Stimulated activated CD4-positive, alpha-beta T cell treated with anti-CD3 and anti-CD28 coated beads, Interleukin-2, amount 100 ng/mL, for 4 hours (primary cell): ENCODE data around the gene RNH1.

Experiments
- DNase-seq: peaks from one replicate; pipeline ENCODE4 v3.0.0-alpha.2; 2020; ENCODE audit warnings: low read depth

Gene RNH1

DNA sequence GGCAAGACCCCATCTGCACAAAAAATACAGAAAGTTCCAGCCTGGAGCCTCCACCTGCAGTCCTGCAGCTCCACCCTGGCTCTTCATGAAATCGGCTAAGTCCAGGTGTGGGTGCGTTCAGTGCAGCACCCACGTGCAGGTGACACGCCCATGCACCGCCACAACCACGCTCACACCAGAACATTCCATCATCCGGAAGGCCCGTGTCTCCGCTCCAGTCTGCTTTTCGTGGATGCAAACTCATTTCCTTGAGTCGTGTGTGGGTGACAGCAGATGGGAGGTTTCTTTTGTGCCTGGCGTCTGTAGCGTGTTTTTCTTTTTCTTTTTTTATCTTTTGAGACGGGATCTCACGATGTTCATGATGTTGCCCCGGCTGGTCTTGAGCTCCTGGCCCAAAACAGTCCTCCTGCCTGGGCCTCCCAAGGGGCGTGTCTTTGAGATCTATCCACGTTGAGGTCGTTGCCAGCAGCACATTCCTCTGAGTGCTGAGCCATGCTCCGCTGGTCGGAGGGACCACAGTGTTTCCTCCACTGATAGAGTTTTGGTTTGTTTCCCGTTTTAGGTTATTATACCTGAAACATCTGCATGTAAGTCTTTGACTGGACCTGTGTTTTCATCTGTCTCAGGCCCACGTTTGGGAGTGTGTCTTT, 49.8 kb downstream of the RNH1 start:
- DNase-seq: no peak

DNA sequence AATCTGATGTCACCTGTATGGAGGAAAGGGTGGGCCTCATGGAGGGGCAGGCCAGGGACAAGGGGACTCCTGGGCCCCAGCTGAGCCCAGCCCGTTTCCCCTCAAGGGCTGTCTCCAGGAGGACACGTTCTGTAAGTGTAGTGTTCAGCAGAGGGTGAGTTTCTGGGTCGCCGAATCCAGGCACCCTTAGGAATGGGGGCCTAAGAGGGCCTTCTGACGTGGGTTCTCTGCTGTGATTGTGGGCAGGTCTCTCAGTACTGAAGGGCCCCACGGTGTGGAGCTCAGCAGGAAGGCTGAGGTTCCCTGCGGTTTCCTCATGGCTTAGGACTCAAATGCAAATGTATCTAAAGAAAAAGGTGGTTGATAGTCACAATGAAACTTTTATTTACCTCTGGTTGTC, 50.5 kb downstream of the RNH1 start:
- no peak for DNase-seq

DNA sequence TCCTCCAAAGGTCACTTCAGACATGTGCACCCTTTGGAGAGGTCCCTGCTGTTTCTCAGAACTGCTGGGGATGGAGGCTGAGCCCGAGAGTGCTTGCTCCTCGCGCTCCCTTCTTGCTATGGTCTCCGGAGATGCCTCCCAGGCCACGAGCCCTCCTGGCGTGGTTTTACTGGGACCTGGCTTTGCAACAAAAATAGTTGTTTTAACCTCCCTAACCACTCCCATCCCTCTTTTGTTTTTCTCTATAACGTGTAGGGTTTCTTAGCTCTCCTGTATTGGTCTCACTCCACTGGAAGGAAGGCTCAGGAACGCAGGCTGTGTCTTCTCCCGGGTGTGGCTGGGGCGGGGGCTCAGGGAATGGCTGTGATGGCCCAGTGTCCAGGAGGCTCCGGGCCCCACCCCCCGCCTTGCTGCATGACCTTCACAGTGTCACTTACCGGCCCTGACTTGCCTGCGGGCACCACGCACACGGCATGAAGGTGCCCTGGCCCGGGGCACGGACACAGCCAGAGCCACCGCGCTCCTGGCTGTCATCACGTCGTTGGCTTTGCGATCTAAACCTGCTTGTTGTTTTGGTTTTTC, 51.4 kb downstream of the RNH1 start:
- no peak for DNase-seq

GRCh38 chr11:454801-455565, 52.1 kb downstream of the RNH1 start:
- no peak for DNase-seq

DNA sequence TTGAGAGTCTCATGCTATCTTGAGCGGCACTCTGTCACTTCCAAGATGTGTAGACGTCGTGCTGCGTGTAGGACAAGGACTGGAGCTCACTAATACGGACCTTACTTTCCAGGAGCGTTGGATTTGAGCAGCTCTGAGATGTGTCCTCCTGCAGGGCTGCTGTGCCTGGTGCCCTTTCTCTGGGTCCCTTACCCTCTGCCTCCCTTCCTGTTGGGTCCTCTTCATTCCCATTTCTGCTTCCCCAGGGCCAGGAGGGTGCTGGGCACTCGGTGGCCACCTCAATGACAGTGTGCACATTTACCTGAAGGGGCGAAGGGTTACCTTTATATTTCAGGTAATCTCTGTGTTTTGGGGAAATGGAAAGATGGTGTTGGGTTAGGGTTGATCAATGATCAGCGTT, 53.0 kb downstream of the RNH1 start:
- DNase-seq: no peak

- no peak for DNase-seq
Observed at GRCh38 chr11:453564-453963, 53.5 kb downstream of the RNH1 start.

DNA sequence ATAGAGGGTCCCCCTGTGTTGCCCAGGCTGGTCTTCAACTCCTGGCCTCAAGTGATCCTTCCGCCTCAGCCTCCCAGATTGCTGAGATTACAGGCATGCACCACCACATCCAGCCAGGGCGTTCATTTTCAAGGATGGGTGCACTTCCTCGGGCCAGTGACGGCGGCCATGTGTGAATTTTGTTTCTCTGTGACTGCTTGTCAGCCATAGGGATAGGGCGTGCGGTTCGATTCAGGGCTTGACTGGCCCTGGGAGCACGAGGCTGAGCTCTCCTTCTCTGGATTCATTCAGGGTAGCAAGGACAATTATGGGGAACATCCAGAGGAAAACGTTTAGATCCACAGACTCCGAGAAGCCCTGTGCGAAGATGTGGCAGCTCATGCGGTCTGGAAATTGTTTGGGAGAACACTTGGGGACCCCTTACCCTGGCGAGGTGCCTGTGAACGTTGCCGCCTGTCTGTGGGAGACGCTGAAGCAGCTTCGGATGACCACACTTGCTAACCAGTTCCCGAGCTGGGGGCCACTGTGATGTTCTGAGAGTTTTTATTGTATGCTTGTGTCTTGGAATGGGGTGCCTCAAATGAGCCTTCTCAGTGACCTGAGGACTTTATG, 54.0 kb downstream of the RNH1 start:
- DNase-seq: no peak

DNA sequence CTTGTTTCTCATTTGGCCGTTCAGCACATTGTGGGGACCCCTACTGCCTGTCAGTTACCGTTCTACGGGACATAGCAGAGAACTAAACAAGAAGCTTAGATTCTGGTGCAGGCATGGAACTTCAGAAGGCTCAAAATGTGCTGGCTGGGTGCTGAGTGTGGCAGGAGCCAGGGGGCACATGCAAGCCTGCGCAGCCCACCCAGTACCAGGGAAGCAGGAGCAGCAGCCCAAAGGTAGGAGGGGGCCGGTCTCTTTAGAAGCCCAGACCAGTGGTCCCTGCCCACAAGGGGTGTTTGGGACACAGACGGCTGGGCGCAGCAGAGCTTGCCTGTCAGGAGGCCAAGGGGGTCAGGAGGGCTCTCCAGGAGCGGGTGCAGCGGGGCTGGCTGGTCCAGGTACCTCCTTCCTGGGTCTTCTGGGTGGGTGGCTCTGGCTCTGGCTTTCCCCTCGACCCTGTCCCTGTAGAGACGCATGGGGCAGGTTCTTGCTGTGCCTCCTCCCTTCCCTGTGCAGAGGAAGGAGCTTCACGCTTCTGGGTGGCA, 54.8 kb downstream of the RNH1 start:
- no peak for DNase-seq

DNA sequence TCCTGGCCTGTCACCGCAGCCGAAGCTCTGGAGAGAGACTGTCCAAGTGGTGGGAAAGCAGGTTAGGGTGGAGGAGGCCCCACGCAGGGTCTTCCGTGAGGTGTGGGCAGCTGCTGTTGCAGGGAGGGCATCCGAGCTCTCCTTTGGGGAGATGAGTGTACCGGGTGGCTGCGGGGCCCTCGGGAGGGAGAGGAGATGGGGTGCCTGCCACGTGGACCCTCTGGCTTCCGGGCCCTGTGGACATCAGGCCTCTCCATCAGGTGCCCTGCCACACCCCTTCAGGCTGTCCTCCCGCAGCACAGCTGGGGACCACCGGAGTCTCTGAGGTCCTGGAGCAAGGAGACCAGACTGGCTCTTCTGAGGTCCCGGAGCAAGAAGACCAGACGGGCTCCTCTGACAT, 55.3 kb downstream of the RNH1 start:
- no peak for DNase-seq

DNA sequence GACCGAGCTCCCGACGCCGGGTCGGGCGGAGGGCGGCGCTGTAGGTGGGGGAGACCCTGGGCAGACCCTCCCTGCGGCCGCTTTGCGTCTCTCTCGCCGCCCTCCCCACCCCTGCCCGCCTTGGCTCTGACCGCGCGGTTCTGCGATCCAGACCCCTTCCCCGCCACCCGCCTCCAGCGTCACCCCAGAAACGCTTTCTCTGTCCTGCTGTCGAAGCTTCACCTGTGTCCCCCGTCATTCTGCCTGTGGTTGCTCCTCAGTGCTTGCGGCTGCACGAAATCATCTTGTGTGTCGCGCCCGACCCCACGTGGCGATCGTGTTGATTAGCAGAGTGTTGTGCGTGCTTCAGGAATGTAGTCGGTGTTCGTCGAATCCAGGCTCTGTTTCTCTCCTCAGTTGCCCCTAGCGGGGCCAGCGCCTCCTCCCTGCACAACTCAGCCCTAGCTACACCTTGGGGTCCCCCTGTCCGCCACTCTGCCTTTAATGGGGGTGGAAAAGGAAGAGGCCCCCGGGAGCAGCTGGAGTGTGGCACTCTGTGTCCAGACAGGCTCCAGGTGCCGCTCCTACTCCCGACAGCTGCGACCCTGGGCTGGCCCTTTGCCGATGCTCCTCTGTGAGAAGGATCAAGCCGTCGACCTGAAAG, 56.1 kb downstream of the RNH1 start:
- peak; percentile 77 for DNase-seq

DNA sequence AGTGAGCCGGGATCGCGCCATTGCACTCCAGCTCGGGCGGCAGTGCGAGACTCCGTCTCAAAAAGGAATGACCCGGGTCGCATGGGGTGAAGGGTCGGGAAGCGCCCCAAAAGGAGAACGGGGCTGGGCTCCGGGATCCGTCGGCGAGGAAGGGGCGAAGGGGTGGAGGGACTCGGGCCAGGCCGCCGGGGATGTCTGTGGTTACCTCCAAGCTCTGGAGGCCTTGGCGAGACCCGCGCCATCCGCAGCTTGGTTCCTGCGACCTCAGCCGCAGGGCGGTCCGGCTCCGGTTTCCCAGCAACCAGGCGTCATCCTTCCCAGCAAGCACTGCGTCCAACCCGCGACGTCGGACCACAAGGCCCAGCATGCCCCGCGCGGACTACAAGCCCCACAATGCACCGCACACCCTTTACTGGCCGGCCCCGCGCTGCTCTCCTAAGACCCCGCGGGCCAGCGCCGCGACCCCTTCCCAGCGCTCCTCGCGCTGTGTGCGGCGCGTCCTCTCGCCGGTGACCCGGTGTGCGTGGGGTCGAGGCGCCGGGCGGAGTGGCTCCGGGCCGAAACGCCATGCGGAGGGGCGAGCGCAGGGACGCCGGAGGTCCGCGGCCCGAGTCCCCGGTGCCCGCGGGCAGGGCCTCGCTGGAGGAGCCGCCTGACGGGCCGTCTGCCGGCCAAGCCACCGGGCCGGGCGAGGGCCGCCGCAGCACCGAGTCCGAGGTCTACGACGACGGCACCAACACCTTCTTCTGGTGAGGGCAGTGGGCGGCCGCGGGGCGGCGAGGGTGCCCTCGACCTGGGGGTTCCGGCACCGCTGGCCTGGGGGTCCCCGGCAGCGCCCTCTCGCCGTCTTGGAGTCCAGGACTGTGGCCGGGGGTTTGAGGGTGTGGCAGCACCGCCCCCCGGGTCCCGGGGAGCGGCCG, 56.9 kb downstream of the RNH1 start, which contains the start of gene PTDSS2:
PTDSS2 (plus strand) TSS at position 391 of the 920 bp plus-strand sequence; CDS start at position 568, 177 bp downstream.
- DNase-seq: peak; percentile 91

- peak; percentile 93 for DNase-seq
Observed at GRCh38 chr11:447923-448731, 58.9 kb downstream of the RNH1 start.

DNA sequence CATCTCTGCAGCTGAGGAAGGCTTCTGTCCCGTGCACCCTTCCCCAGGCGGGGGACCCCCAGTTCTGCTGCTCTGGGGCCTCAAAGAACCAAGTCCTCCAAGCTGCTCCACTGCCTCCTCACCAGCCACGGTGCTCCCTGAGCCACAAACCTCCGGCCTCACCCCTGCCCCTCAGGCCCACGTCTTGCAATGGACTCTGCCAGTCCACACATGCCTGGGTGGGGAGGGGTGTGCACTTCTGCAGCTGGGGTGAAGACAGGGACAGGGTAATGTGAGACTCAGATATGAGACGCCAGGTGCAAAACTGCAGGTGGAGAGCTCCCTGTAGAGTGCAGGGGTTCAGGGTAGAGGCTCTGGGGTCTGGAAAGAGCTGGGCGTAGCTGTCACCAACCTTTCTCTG, 60.2 kb downstream of the RNH1 start:
- no peak for DNase-seq

DNA sequence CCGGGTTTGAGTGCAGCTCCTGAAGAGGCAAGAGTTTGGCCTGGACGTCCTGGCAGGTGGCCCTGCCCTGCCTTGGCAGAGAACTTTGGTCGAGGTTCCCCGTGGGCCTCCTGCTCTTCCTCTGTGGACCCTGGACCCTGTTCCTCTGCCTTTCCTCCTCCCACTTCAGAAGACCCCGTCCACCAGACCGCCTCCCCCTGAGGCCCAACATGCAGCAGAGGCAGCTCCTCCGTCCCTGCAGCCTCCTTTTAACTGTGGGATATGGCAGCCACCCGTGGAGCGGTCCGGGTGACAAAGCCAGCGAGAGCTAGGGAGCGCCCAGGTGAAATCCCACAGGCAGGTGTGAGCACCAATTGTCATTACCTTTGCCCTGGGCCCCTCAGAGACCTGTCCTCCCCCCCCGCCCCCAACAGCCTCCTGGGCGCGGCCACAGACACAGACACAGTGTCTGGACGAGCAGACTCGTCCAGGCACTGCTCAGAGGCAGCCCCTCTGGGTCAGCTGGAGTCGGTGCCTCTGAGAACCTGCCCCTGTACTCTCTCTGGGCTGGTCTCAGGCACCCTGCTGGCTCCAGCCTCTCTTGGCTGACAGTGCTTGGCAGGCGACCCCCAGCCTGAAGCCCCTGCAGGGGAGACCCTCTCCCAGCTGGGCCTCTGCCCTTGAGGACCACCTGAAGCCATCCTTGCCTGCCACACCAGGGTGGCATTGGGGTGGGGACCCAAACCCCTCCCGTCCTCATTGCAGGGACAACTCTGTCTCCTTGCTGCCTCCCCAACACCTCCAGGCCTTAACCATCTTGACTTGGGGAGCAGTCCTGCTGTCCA, 61.1 kb downstream of the RNH1 start:
- DNase-seq: no peak
